Nephron (organoid): ENCODE measurements around the gene ARID1B.
A peak's percentile ranks its signal among the peaks of the same experiment; 100 is the strongest.

Experiments used
- H3K27ac Mint-ChIP-seq, 3 experiments: 2 replicates each; pipeline ENCODE4 v1.8.0; 2020; ENCODE audit warnings: mixed read lengths in 3 of 3, mild to moderate bottlenecking in 2 of 3, moderate library complexity in 1 of 3
- H3K27me3 Mint-ChIP-seq: 2 replicates; pipeline ENCODE4 v1.8.0; 2021; ENCODE audit warnings: low read depth, mild to moderate bottlenecking, moderate library complexity, mixed read lengths
- H3K36me3 Mint-ChIP-seq: 2 replicates; pipeline ENCODE4 v1.8.0; 2020; ENCODE audit warnings: low read depth, mixed read lengths
- H3K4me1 Mint-ChIP-seq: 2 replicates; pipeline ENCODE4 v1.8.0; 2020; ENCODE audit warnings: mixed read lengths
- H3K4me3 Mint-ChIP-seq, 3 experiments: 2 replicates each; pipeline ENCODE4 v1.8.0; 2020; ENCODE audit warnings: mild to moderate bottlenecking in 3 of 3, mixed read lengths in 3 of 3, moderate library complexity in 2 of 3
- H3K9me3 Mint-ChIP-seq: 2 replicates; pipeline ENCODE4 v1.8.0; 2020; ENCODE audit warnings: mixed read lengths
- TF ChIP-seq, protein P1 (sequence below), 3 experiments: fragments of 200-600 bp; sonication (generic); IDR thresholded peaks; one replicate each; pipeline ENCODE4 v1.5.0; 2021; ENCODE audit warnings: antibody characterized with exemption in 3 of 3; ENCODE audit not compliant: unreplicated experiment in 3 of 3

The ARID1B gene

DNA sequence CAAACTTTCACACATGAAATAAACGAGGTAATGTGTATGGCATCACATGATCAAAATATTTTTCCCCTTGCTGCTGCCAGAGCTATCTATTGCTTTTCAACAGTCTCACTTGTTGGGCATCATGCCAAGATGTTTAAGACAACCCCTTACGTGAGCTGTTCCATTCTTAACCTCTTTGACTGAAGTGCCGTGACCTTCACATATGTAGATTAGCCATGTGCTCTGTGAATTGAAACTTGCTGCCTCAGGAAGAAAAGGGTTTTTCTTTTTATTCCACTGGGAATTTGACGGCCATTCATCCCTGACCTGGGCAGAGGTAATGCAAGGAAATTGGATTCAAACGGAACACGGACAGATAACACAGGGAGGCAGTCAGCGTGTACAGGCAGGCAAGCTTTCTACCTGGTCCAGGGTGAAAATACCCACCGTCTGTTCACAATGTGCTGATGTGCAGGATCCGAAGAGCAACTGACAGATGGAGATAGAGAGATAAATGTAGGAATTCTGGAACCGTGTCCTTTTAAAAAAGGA, 14.2 kb downstream of the ARID1B start:
- peak overlapping the region; percentile 7 to 9 (median 8) for H3K4me3 Mint-ChIP-seq
- peak overlapping the region; percentile 14 to 51 (median 36) for H3K27ac Mint-ChIP-seq
- no peaks in the 10 kb centered on the region for H3K9me3 Mint-ChIP-seq
- no peaks in the 10 kb centered on the region for H3K27me3 Mint-ChIP-seq
- H3K36me3 Mint-ChIP-seq, result no peaks in the 10 kb centered on the region
- TF ChIP-seq, protein P1, sequence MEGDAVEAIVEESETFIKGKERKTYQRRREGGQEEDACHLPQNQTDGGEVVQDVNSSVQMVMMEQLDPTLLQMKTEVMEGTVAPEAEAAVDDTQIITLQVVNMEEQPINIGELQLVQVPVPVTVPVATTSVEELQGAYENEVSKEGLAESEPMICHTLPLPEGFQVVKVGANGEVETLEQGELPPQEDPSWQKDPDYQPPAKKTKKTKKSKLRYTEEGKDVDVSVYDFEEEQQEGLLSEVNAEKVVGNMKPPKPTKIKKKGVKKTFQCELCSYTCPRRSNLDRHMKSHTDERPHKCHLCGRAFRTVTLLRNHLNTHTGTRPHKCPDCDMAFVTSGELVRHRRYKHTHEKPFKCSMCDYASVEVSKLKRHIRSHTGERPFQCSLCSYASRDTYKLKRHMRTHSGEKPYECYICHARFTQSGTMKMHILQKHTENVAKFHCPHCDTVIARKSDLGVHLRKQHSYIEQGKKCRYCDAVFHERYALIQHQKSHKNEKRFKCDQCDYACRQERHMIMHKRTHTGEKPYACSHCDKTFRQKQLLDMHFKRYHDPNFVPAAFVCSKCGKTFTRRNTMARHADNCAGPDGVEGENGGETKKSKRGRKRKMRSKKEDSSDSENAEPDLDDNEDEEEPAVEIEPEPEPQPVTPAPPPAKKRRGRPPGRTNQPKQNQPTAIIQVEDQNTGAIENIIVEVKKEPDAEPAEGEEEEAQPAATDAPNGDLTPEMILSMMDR (IDR thresholded peaks at IDR 0.05; ENCODE audit: unreplicated experiment in 3 of 3), result no peak
- peaks cover 72% of the 10 kb centered on the region for H3K4me1 Mint-ChIP-seq

DNA sequence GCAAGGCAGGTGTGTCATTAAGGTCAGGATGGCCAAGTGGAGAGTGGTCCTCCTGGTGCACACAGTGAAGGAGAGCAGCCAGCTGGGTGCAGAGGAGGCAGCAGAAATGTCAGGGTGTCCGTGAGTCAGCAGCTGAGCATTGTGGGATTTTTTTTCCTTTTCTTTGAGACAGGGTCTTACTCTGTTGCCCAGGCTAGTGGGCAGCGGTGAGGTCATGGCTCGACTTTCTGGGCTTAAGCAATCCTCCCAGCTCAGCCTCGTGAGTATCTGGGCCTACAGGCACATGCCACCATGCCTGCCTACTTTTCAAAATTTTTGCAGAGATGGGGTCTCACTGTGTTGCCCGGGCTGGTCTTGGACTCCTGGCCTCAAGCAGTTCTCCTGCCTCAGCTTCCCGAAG, 16.0 kb downstream of the ARID1B start:
- Mint-ChIP-seq H3K27ac (peak overlapping the region in 1 of 3 experiments; percentile 5), H3K4me3 (no peak overlapping the region), H3K27me3 (peaks cover 3% of the 10 kb centered on the region), H3K36me3 (no peaks in the 10 kb centered on the region), H3K4me1 (peaks cover 73% of the 10 kb centered on the region), H3K9me3 (no peaks in the 10 kb centered on the region)
- TF ChIP-seq, protein P1 (IDR thresholded peaks at IDR 0.05; ENCODE audit: unreplicated experiment in 3 of 3), result no peak

DNA sequence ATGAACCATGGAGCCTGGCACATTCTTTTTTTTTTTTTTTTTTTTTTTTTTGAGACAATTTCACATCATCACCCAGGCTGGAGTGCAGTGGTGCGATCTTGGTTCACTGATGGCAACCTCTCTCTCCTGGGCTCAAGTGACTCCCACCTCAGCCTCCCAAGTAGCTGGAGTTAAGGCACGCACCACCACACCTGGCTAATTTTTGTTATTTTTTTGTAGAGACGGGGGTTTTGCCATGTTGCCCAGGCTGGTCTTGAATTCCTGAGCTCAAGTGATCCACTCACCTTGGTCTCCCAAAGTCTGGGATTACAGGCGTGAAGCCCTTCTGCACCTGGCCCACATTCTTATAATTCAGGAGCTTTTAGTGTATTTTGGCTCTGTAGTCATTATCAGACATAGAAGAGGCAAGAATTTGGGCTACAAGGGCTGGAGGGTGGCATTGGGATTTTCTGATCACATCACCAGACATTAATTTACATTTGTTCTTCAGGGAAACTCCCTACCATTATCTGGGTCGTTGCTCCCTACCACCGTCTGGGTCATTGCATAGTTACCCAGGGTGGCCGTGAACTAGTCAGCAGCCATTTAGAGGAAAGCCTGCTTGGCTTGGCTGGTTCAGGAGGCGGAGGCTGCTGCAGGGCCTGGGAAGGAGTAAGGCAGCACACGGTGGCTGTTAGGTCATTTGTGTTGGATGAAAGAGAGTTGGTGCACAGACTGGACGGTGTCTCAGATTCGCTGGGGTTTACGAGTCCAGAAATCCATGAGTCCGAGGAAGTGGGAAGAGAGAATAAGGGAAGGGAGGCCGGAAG, 17.6 kb downstream of the ARID1B start:
- H3K27ac Mint-ChIP-seq, result peak overlapping the region; percentile 51 to 82 (median 60)
- TF ChIP-seq, protein P1 (IDR thresholded peaks at IDR 0.05; ENCODE audit: unreplicated experiment in 3 of 3), result no peak
- no peaks in the 10 kb centered on the region for H3K9me3 Mint-ChIP-seq
- peaks cover 3% of the 10 kb centered on the region for H3K27me3 Mint-ChIP-seq
- peak overlapping the region in 2 of 3 experiments; percentile 1 to 8 for H3K4me3 Mint-ChIP-seq
- peaks cover 71% of the 10 kb centered on the region for H3K4me1 Mint-ChIP-seq
- no peaks in the 10 kb centered on the region for H3K36me3 Mint-ChIP-seq

DNA sequence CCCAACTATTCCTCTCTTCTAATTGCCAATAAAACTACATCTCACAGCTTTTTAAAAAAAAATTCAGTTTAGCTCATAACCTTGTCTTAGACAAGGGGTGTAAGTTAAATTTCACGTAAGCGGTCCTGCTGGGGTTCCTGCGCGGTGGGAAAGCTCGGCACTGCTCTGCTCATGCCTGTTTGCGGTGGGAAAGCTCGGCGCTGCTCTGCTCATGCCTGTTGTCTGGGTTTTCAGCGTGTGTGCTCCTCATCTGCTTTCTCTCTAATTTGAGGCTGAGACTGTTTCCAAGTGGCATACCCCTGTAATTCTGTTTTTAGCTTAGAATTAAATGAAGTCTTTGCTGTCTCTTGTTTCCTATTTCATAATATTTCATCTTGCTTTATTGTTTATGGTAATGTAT, 18.6 kb downstream of the ARID1B start:
- no peaks in the 10 kb centered on the region for H3K9me3 Mint-ChIP-seq
- H3K27ac Mint-ChIP-seq, result peak overlapping the region; percentile 18 to 82 (median 51)
- peaks cover 3% of the 10 kb centered on the region for H3K27me3 Mint-ChIP-seq
- H3K36me3 Mint-ChIP-seq, result no peaks in the 10 kb centered on the region
- peaks cover 61% of the 10 kb centered on the region for H3K4me1 Mint-ChIP-seq
- TF ChIP-seq, protein P1 (IDR thresholded peaks at IDR 0.05; ENCODE audit: unreplicated experiment in 3 of 3), result no peak
- H3K4me3 Mint-ChIP-seq, result no peak overlapping the region

DNA sequence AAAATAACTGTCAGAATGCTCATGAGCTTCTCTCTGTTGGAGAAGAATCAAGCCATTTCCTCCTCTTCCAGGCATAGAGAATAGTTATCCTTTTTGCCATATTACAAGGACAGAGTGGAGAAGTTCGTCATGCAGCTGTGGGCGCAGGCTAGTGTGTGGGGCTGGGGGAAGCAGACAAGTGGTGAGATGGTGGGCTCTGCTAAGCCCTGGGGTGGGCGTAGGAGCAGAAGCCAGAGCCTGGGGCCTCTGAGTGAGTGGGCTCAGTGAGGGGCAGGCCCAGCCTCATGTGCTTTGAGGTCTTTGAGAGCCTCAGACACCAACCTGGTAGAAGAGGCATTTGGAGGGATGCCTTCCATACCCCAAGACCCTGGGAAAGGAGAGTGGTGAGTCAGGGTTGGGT, 19.4 kb downstream of the ARID1B start:
- H3K4me3 Mint-ChIP-seq, result no peak overlapping the region
- H3K27ac Mint-ChIP-seq, result peak overlapping the region in 1 of 3 experiments; percentile 82
- peaks cover 54% of the 10 kb centered on the region for H3K4me1 Mint-ChIP-seq
- H3K9me3 Mint-ChIP-seq, result no peaks in the 10 kb centered on the region
- no peaks in the 10 kb centered on the region for H3K36me3 Mint-ChIP-seq
- TF ChIP-seq, protein P1 (IDR thresholded peaks at IDR 0.05; ENCODE audit: unreplicated experiment in 3 of 3), result no peak
- H3K27me3 Mint-ChIP-seq, result peaks cover 3% of the 10 kb centered on the region
